Measurements from ENCODE around the gene JTB. TPM values are rescaled to one million over a fixed set of nuclear protein-coding genes. Genes with fewer than 3 reads are reported as not detected.

The JTB gene
- total RNA-seq, 1 donor from 2014 or later = 47.7 TPM

GRCh38 chr1:153963030-153963849, 14.2 kb downstream of the JTB start, which contains the start of gene SLC39A1:
TSS of gene SLC39A1 (minus strand) at chr1:153963537. CDS start at chr1:153962715, 822 bp downstream.
- peaks cover 7% of the 10 kb centered on the region for H3K27me3 Mint-ChIP-seq (ENCODE audit: insufficient read depth, low read depth)
- Histone ChIP-seq H3K36me3 (no peaks in the 10 kb centered on the region), H3K4me1 (peaks cover 27% of the 10 kb centered on the region), H3K27me3 (no peaks in the 10 kb centered on the region), H3K4me2 (peak within 1 kb of the TSS; percentile 91), H4K20me1 (ENCODE audit: low read depth) (peaks cover 7% of the 10 kb centered on the region), H3K27ac (peak within 1 kb of the TSS; percentile 94), H3K9me3 (ENCODE audit: low read depth) (no peaks in the 10 kb centered on the region), H3K9ac (peak within 1 kb of the TSS; percentile 71), H3K4me3 (peak within 1 kb of the TSS; percentile 63), H3K79me2 (ENCODE audit: low read depth) (peaks cover 61% of the 10 kb centered on the region), H3F3A (ENCODE audit: low read depth) (peaks cover 58% of the 10 kb centered on the region), H2AFZ (replicated peaks) (peak within 1 kb of the TSS; percentile 19)
- H3K9me3 Mint-ChIP-seq = no peaks in the 10 kb centered on the region
- peaks cover 19% of the 10 kb centered on the region for H3K36me3 Mint-ChIP-seq
- DNase-seq (ENCODE audit: low spot score) = peak; percentile 99
- peak within 1 kb of the TSS; percentile 88 for H3K4me3 Mint-ChIP-seq
- H3K4me1 Mint-ChIP-seq = peaks cover 63% of the 10 kb centered on the region
- H3K27ac Mint-ChIP-seq = peak within 1 kb of the TSS; percentile 97
- TF ChIP-seq EZH2 (IDR thresholded peaks at IDR 0.05) (no peak), EZH2phosphoT487 (IDR thresholded peaks at IDR 0.05) (no peak), CTCF (IDR thresholded peaks at IDR 0.05) (no peak)

- H3K9me3 Mint-ChIP-seq = no peaks in the 10 kb centered on the region
- H2AFZ ChIP-seq (replicated peaks) = no peak overlapping the region
- peaks cover 60% of the 10 kb centered on the region for H3F3A ChIP-seq (ENCODE audit: low read depth)
- H3K4me1 ChIP-seq = peaks cover 29% of the 10 kb centered on the region
- TF ChIP-seq EZH2 (IDR thresholded peaks at IDR 0.05) (no peak), CTCF (IDR thresholded peaks at IDR 0.05) (no peak), EZH2phosphoT487 (IDR thresholded peaks at IDR 0.05) (no peak)
- no peaks in the 10 kb centered on the region for H3K36me3 ChIP-seq
- peaks cover 9% of the 10 kb centered on the region for H3K27me3 Mint-ChIP-seq (ENCODE audit: insufficient read depth, low read depth)
- no peaks in the 10 kb centered on the region for H3K9me3 ChIP-seq (ENCODE audit: low read depth)
- H3K36me3 Mint-ChIP-seq = peaks cover 19% of the 10 kb centered on the region
- peak overlapping the region; percentile 63 for H3K4me3 ChIP-seq
- peak overlapping the region; percentile 71 for H3K9ac ChIP-seq
- peak overlapping the region; percentile 91 for H3K4me2 ChIP-seq
- H4K20me1 ChIP-seq (ENCODE audit: low read depth) = peaks cover 13% of the 10 kb centered on the region
- H3K27ac Mint-ChIP-seq = peak overlapping the region; percentile 97
- peaks cover 59% of the 10 kb centered on the region for H3K4me1 Mint-ChIP-seq
- no peak for DNase-seq (ENCODE audit: low spot score)
- no peaks in the 10 kb centered on the region for H3K27me3 ChIP-seq
- peaks cover 69% of the 10 kb centered on the region for H3K79me2 ChIP-seq (ENCODE audit: low read depth)
- H3K27ac ChIP-seq = no peak overlapping the region
- peak overlapping the region; percentile 88 for H3K4me3 Mint-ChIP-seq
Observed at GRCh38 chr1:153962088-153963029, 15.1 kb downstream of the JTB start.

- Histone ChIP-seq H3K27ac (no peak overlapping the region), H3K9me3 (ENCODE audit: low read depth) (no peaks in the 10 kb centered on the region), H3K36me3 (no peaks in the 10 kb centered on the region), H3F3A (ENCODE audit: low read depth) (peaks cover 51% of the 10 kb centered on the region), H3K79me2 (ENCODE audit: low read depth) (peaks cover 73% of the 10 kb centered on the region), H4K20me1 (ENCODE audit: low read depth) (peaks cover 22% of the 10 kb centered on the region), H2AFZ (replicated peaks) (no peak overlapping the region), H3K9ac (peak overlapping the region; percentile 71), H3K4me1 (peaks cover 32% of the 10 kb centered on the region), H3K27me3 (no peaks in the 10 kb centered on the region), H3K4me2 (peak overlapping the region; percentile 91), H3K4me3 (peak overlapping the region; percentile 63)
- Mint-ChIP-seq H3K27ac (peak overlapping the region; percentile 2), H3K9me3 (no peaks in the 10 kb centered on the region), H3K4me3 (peak overlapping the region; percentile 88), H3K36me3 (peaks cover 19% of the 10 kb centered on the region), H3K4me1 (peaks cover 63% of the 10 kb centered on the region), H3K27me3 (ENCODE audit: insufficient read depth, low read depth) (peaks cover 10% of the 10 kb centered on the region)
- TF ChIP-seq EZH2phosphoT487 (IDR thresholded peaks at IDR 0.05) (no peak), EZH2 (IDR thresholded peaks at IDR 0.05) (no peak), CTCF (IDR thresholded peaks at IDR 0.05) (no peak)
- DNase-seq (ENCODE audit: low spot score) = no peak
Observed at GRCh38 chr1:153961421-153961820, 16.1 kb downstream of the JTB start.
